Muscle of back (tissue), 11 donors: ENCODE results near the gene MPRIP. TPM values are rescaled to one million over a fixed set of nuclear protein-coding genes. Genes with fewer than 3 reads are reported as not detected.
"Not testable (repeated sequence)": the region's sequence is repeated elsewhere in the genome, so short reads cannot be mapped to it uniquely, and the experiment has no call there.

Source experiments
- DNase-seq, 3 donors: peaks; one replicate each; pipeline versions ENCODE4 v3.0.0 to v3.0.0-alpha.2; 2013
- polyA plus RNA-seq, 10 donors: library from polyadenylated mRNA; unstranded; fragments of 120-200 nt; gene quantifications; one replicate each; pipeline ENCODE4 v1.2.1, GENCODE V29; 2013; ENCODE audit not compliant: insufficient read length in 10 of 10

MPRIP gene
- polyA plus RNA-seq, 10 donors, result 155 to 217 (median 183) TPM

GRCh38 chr17:17143501-17143900 is 101.2 kb downstream of the MPRIP start:
- DNase-seq, result no peak

GRCh38 chr17:17144061-17144460 is 101.8 kb downstream of the MPRIP start:
- DNase-seq, result no peak

GRCh38 chr17:17144916-17145665 is 102.8 kb downstream of the MPRIP start:
- DNase-seq, result no peak

GRCh38 chr17:17146786-17147406 is 104.6 kb downstream of the MPRIP start:
- no peak for DNase-seq

- DNase-seq, result no peak
These were observed 105.6 kb downstream of the MPRIP start for GRCh38 chr17:17147821-17148220.

GRCh38 chr17:17149520-17150447 is 107.5 kb downstream of the MPRIP start:
- DNase-seq, result no peak

- DNase-seq, result no peak
These were observed 108.2 kb downstream of the MPRIP start for GRCh38 chr17:17150448-17150800.

GRCh38 chr17:17151055-17151454 is 108.8 kb downstream of the MPRIP start:
- DNase-seq, result peak in 1 of 3 donors; percentile 63

- peak in 1 of 3 donors; percentile 35 for DNase-seq
These were observed 109.3 kb downstream of the MPRIP start for GRCh38 chr17:17151541-17151940.

- peak in 2 of 3 donors; percentile 31 to 75 for DNase-seq
These were observed 109.7 kb downstream of the MPRIP start for GRCh38 chr17:17151962-17152361.

- no peak for DNase-seq
These were observed 110.1 kb downstream of the MPRIP start for GRCh38 chr17:17152385-17152784.

GRCh38 chr17:17153071-17153470 is 110.8 kb downstream of the MPRIP start:
- no peak for DNase-seq

GRCh38 chr17:17153709-17154108 is 111.5 kb downstream of the MPRIP start:
- DNase-seq, result no peak

- no peak for DNase-seq
These were observed 112.3 kb downstream of the MPRIP start for GRCh38 chr17:17154556-17154955.

GRCh38 chr17:17154981-17155380 is 112.7 kb downstream of the MPRIP start:
- DNase-seq, result no peak

GRCh38 chr17:17155568-17155967 is 113.3 kb downstream of the MPRIP start:
- no peak for DNase-seq

GRCh38 chr17:17156107-17156506 is 113.8 kb downstream of the MPRIP start:
- DNase-seq, result no peak

- no peak for DNase-seq
These were observed 114.3 kb downstream of the MPRIP start for GRCh38 chr17:17156511-17156910.

- DNase-seq, result no peak
These were observed 114.8 kb downstream of the MPRIP start for GRCh38 chr17:17157041-17157440.

- DNase-seq, result not testable (repeated sequence)
These were observed 116.2 kb downstream of the MPRIP start for GRCh38 chr17:17158506-17158905.

GRCh38 chr17:17159571-17159970 is 117.3 kb downstream of the MPRIP start:
- DNase-seq, result no peak

GRCh38 chr17:17161121-17161520 is 118.9 kb downstream of the MPRIP start:
- no peak for DNase-seq

- DNase-seq, result no peak
These were observed 119.5 kb downstream of the MPRIP start for GRCh38 chr17:17161759-17162158.
